KMS-11 (cell line): Measurements from ENCODE around the gene AGBL4.

Experiments used
- H2AFZ ChIP-seq: fragments of 200-600 bp; sonication (generic); 2 replicates; pipeline ENCODE4 v1.6.1; 2016; ENCODE audit warnings: antibody characterized with exemption, mixed run types, low read depth
- H3K27ac ChIP-seq: fragments of 200-600 bp; sonication (generic); 2 replicates; pipeline ENCODE4 v1.6.1; 2016; ENCODE audit warnings: mild to moderate bottlenecking, mixed run types
- H3K27me3 ChIP-seq: fragments of 200-600 bp; sonication (generic); 2 replicates; pipeline ENCODE4 v1.6.1; 2017; ENCODE audit warnings: mild to moderate bottlenecking, low read depth, mixed run types, moderate library complexity; ENCODE audit not compliant: insufficient read depth
- H3K36me3 ChIP-seq: fragments of 200-600 bp; sonication (generic); 2 replicates; pipeline ENCODE4 v1.6.1; 2017; ENCODE audit warnings: mild to moderate bottlenecking, mixed run types; ENCODE audit not compliant: insufficient read depth
- H3K4me1 ChIP-seq: fragments of 200-600 bp; sonication (generic); 2 replicates; pipeline ENCODE4 v1.6.1; 2016; ENCODE audit warnings: mild to moderate bottlenecking, low read depth, mixed run types; ENCODE audit not compliant: poor library complexity, severe bottlenecking
- H3K4me2 ChIP-seq: fragments of 200-600 bp; sonication (generic); 2 replicates; pipeline ENCODE4 v1.7.0; 2016; ENCODE audit warnings: mild to moderate bottlenecking, mixed run types
- H3K4me3 ChIP-seq: fragments of 200-600 bp; sonication (generic); IDR thresholded peaks from 2 replicates; pipeline ENCODE4 v1.6.1; 2017; ENCODE audit warnings: low read depth, low read length, mixed read lengths; ENCODE audit not compliant: insufficient read depth
- H3K79me2 ChIP-seq: fragments of 200-600 bp; sonication (generic); 2 replicates; pipeline ENCODE4 v1.6.1; 2016; ENCODE audit warnings: low read depth, mixed run types; ENCODE audit not compliant: insufficient read depth
- H3K9ac ChIP-seq: fragments of 200-600 bp; sonication (generic); 2 replicates; pipeline ENCODE4 v1.6.1; 2016; ENCODE audit warnings: mild to moderate bottlenecking, mixed run types
- H4K20me1 ChIP-seq: fragments of 200-600 bp; sonication (generic); 2 replicates; pipeline ENCODE4 v1.6.1; 2016; ENCODE audit warnings: mild to moderate bottlenecking, mixed run types; ENCODE audit not compliant: insufficient read depth
- TF ChIP-seq, protein P1 (sequence below): fragments of 200-600 bp; sonication (generic); conservative IDR thresholded peaks from 2 replicates; pipeline ENCODE4 v1.6.1; 2017; ENCODE audit warnings: low read depth, mild to moderate bottlenecking, antibody characterized with exemption, low read length, moderate library complexity, mixed read lengths

Gene AGBL4

DNA sequence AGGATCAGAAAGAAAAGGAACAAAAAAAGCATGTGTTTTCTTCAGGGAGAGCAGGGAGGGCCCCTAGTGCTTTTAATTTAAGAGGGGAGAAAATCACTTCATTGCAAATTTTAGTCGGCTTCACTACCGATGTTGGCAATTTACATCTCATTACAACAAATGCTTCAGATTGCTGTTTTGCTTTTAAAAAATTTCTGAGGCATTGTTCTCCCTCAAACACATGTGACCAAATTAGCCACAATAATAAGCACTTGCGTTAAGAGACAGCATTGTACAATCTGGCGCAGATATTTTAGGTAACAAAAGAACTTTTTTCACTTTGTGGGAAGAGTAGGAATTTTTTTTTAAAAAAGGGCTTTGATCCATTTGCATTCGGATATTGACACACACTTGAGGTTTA lies 1276.8 kb downstream of the AGBL4 start:
- H3K27me3 ChIP-seq, result no peaks in the 10 kb centered on the region

DNA sequence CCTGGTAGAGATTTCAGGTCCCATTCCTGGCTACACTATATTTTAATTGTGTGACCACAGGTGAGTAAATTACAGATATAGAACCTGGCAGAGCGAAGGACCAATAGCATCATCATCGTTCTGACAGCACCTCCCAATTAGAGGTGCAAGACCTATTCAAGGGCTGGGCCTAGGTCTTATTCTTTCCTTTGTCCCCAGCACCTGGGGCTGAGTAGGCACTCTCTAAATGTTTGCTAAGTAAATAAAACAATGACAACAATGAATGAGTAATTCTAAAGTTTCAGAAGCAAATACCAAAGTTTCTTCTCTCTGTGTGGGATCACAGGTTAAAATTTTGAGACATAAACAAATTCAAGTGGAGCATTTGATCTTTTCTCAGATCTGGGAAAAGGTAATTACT lies 1279.7 kb downstream of the AGBL4 start:
- Histone ChIP-seq H3K4me3 (no peak overlapping the region), H4K20me1 (no peaks in the 10 kb centered on the region), H3K4me1 (no peaks in the 10 kb centered on the region), H3K4me2 (no peak overlapping the region), H2AFZ (no peak overlapping the region), H3K27ac (no peak overlapping the region), H3K27me3 (no peaks in the 10 kb centered on the region), H3K9ac (no peak overlapping the region), H3K79me2 (no peaks in the 10 kb centered on the region), H3K36me3 (no peaks in the 10 kb centered on the region)
- TF ChIP-seq, protein P1, sequence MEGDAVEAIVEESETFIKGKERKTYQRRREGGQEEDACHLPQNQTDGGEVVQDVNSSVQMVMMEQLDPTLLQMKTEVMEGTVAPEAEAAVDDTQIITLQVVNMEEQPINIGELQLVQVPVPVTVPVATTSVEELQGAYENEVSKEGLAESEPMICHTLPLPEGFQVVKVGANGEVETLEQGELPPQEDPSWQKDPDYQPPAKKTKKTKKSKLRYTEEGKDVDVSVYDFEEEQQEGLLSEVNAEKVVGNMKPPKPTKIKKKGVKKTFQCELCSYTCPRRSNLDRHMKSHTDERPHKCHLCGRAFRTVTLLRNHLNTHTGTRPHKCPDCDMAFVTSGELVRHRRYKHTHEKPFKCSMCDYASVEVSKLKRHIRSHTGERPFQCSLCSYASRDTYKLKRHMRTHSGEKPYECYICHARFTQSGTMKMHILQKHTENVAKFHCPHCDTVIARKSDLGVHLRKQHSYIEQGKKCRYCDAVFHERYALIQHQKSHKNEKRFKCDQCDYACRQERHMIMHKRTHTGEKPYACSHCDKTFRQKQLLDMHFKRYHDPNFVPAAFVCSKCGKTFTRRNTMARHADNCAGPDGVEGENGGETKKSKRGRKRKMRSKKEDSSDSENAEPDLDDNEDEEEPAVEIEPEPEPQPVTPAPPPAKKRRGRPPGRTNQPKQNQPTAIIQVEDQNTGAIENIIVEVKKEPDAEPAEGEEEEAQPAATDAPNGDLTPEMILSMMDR, result no peak

More for the DNA sequence above, 1276.8 kb downstream of the AGBL4 start:
- Histone ChIP-seq H3K27ac (no peak overlapping the region), H3K36me3 (no peaks in the 10 kb centered on the region), H3K79me2 (no peaks in the 10 kb centered on the region), H3K4me1 (no peaks in the 10 kb centered on the region), H3K4me2 (no peak overlapping the region), H3K9ac (no peak overlapping the region), H4K20me1 (no peaks in the 10 kb centered on the region), H3K4me3 (no peak overlapping the region), H2AFZ (no peak overlapping the region)
- TF ChIP-seq, protein P1, result no peak

DNA sequence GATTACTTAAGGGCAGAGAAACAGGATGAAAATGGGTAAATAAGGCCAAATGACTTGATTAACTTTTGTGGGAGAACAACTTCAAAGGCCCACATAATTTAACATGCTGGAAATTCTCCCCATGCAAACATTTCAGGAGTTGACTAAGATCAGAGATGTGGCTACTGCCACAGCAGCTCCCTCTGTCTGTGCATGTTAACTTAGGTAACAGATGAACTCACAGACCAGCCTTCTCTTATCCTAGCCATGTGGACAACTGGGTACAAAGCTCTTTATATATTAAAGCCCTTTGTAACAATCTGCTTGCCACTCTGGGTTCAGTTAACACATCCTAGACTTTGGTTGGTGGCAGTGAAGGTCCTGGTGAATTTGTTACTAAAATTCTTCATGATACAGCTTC lies 1280.3 kb downstream of the AGBL4 start:
- Histone ChIP-seq H3K27ac (no peak overlapping the region), H3K4me2 (no peak overlapping the region), H2AFZ (no peak overlapping the region), H3K79me2 (no peaks in the 10 kb centered on the region), H4K20me1 (no peaks in the 10 kb centered on the region), H3K9ac (no peak overlapping the region), H3K4me1 (no peaks in the 10 kb centered on the region), H3K27me3 (no peaks in the 10 kb centered on the region), H3K4me3 (no peak overlapping the region), H3K36me3 (no peaks in the 10 kb centered on the region)
- TF ChIP-seq, protein P1, result no peak

DNA sequence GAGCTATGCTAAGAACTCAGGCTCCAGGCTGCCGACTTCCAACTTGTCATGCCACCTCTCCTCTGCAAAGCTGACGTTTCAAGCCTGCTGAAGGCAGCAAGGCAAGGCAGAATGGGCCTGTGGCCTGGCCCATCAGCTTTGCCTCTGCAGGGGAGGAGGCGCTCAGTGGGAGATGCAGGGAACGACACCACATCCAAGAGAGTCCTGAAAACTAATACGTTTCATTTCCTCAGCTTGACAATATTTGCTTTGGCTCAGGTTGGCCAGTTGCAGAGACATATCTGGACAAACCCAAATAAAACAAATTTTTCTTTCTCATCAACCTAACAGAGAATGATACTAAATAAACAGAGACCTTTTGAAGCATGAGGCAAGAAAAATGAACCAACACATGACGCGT lies 1282.4 kb downstream of the AGBL4 start:
- no peaks in the 10 kb centered on the region for H3K36me3 ChIP-seq

More for the DNA sequence above, 1282.4 kb downstream of the AGBL4 start:
- Histone ChIP-seq H3K4me2 (no peak overlapping the region), H3K4me1 (no peaks in the 10 kb centered on the region), H3K27me3 (no peaks in the 10 kb centered on the region), H2AFZ (no peak overlapping the region), H4K20me1 (no peaks in the 10 kb centered on the region), H3K79me2 (no peaks in the 10 kb centered on the region), H3K4me3 (no peak overlapping the region), H3K9ac (no peak overlapping the region), H3K27ac (no peak overlapping the region)
- TF ChIP-seq, protein P1, result no peak
